ENCODE data around the gene MN1.
A peak's percentile ranks its signal among the peaks of the same experiment; 100 is the strongest.

Gene MN1

DNA sequence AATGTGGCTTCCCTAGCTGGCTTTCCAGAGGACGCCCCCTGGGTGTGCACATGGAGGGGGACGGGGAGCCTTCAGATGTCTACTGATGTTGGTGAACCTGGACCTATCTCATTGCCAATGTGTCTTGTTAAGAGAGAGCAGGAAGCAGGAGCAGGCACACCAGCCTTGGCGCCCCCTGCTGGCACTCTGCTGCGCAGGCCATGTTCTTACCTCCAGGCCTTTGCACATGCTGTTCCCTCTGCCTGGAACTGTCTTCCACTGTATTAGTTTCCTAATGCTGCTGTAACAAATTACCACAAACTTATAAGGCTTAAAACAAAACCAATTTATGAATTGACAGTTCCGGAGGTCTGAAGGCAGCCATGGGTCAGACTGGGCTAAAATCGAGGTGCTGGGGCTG, 23.6 kb upstream of the MN1 start:
- peak; percentile 7 for DNase-seq

DNA sequence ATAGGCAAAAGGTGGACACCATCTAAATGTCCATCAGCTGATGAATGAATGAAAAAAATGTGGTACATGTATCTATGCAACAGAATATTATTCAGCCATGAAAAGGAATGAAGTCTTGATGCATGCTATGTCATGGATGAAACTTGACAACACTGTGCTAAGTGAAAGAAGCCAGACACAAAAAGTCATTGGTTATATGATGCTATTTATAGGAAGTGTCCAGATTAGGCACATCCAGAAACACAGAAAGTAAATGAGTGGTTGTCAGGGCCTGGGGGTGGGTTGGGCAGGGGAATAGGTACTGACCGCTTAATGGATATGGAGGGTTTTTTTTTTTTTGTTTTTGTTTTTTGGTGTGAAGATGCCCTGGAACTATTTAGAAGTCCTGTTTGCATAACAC, 21.7 kb upstream of the MN1 start:
- DNase-seq, result no peak

DNA sequence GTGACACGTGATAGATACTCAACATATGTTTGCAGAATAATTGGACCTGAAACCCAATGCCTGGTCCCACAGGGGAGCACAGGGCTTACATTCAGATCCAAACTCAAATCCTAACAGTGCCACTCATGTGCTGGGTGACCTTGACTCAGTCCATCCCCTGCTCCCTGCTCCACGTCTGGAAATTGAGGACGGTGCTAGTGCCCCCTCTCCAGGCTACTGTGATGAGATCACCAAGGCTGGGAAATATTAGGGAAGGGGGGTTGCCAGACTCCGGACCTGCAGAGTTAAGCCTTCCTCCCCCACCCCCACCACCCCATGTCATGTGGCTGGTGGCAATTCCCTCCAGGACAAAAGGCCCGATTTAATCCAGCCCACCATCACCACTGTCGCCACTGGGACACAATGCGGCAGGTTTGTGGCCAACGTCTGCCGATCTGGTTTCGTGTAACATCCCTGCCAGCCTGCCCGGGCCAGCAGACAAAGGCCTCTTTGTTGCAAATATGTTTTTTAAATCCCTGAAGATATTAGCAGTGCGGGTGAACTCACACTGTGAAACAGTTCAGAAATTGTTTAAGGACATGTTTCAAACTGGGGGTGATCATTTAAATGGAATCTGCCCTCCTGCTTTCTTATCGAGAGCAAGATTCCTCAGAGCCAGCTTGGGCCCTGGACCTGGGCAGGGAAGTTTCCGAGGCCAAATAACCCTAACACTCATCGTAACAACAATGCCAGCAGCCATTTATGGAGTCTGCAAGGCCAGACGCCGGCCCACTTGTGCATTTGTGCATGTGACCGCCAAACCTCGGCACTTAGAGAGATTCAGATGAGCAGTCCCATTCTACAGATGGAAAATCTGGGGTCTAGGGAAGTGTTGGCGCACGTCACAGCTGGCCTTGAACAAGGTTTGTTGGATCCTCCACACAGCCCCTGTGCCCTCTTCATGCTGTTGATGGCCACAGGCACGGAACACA, 19.6 kb upstream of the MN1 start:
- no peak for DNase-seq

DNA sequence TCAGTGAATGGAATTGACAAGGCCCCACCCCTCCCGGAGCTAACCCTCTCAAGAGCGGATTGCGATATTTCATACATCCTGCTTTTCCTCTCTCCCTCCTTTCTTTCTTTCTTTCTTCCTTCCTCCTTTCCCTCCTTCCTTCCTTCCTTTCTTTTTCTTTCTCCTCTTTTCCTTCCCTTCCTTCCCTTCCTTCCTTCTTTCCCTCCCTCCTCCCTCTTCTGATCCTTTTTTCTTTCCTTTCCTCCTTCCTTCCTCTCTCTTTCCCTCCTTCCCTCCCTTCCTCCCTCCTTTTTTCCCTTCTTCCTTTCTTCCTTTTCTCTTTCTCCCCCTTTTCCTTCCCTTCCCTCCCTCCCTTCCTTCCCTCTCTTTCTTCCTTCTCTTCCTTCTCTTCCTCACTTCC, 15.0 kb upstream of the MN1 start:
- DNase-seq, result no peak

DNA sequence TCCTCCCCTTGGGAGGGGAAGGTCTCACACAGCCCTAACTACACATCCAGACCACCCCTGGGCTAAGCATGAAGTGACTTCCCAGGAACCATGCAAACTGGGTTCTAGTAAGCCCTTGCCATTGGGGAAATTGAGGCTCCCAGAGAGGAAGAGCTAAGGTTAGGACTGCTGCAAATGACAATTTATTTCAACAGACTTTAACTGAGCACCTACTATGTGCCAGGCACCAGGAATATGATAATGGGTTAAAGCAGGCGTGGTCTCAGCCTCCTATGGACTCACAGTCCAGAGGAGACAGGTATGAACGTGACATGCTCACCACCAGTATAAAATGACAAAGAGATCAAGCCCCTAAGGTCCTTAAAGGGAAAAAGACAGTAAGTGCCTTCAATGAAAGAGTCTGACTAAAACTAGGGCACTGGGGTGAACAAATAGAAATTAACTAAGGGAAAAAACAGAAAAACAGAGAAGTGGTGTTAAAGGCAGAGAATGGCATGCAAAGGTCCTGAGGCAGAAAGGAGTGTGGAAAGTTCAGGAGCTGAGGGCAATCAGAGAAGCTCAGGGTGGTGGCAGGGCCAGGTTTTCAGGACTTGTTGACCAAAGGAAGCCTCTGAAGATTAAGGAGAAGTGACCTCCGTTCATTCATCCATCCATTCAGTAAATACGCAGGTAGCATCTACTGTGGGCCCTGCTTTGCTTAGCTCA, 14.4 kb upstream of the MN1 start:
- no peak for DNase-seq

DNA sequence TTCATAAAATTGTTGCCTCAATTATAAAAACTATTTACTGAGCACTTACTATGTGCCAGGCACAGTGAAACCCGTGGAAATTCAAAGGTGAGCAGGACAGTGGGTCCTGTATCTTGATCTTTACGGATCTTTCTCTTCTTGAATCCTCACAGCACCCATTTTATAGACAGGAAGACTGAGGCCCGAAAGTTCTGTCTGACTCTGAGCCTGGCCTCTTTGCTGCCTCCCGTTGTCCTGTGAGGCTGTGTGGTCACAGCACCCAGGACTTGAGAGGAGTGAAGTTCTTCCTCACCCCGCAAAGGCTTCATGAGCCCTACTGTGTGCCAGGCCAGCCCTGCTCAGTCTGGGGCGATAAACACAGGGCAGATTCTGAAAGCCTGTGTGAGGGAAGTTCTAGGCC, 13.4 kb upstream of the MN1 start:
- DNase-seq, result no peak

DNA sequence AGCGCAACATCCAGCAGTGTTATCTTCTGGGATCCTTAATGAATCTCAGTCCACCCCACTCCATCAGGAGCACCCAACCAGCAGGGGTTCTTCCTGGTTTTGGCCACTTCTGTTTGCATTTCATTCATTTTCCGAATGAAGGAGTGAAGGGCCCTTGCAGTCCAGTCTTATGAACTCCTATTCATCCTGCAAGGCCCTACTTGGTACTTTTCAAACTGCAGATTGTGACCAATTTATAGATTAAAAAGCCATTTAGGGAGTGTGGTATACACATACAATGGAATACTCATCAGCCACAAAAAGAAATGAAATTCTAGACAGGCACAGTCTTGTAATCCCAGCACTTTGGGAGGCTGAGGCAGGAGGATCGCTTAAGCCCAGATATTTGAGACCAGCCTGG, 10.2 kb upstream of the MN1 start:
- no peak for DNase-seq

DNA sequence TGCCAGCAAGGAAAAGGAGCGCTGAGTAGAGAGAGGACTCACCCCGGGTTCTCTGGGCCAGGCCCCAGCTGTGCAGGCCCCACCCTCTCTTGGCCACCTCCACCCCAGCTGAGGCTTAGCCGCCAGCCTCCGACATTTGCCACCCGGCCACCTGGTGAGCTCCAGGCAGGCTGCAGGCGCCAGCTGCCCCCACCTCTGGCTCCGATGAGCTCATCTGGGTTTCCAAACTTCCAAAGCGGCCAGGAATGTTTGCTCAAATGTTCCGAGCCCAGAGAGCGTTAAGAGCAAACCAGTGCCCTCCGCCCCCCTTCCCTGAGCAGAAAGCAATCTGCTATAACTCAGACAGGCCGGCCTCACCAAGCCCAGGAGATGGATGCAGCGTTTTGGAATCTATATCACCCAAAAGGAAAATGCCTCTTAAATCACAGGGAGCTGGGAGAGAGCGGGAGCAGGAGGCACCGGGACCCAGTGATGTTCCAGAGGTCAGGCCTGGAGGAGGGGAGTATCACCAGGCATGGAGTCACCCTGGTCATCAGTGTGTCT, 9.1 kb upstream of the MN1 start:
- no peak for DNase-seq

DNA sequence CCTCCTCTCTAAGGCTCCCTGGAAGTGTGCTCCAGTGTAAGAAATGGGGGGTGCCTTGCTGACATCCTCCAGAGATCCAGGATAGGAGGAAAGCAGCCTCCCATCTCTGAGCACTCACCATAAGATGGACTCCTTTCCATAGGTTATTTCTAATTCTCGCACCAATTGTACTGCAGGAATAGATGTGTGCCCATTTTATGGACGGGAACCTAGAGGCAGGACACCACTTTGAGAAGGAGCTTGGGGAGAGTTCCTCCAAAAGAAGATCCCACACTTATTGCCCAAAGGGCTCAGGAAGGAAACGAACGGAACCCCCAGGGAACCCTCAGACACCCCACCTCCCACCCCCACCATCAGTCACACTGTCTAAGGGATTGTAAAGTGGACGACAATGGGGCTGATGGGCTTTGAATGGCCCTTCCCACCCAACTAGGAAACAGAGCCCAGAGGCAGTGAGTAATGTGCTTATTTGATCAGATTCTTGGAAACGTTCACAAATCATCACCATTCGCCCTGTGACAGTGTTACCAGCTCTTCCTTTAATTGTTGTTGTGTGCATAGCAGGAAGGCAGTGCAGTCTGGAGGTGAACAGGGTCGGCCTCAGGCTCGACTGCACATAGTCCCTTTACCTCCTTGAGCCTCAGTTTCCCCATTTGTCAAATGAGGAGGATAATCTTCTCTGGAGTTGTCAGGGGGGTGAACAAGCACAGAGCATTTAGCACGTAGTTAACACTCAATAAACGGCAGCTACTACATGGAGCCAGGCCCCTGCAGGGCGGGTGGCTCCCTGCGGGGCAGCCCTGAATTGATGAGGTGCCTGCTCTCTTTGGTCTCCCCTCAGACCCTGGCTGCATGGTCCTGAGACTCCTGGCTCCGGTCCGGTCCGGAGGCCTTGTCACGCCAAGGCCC, 8.4 kb upstream of the MN1 start:
- no peak for DNase-seq

DNA sequence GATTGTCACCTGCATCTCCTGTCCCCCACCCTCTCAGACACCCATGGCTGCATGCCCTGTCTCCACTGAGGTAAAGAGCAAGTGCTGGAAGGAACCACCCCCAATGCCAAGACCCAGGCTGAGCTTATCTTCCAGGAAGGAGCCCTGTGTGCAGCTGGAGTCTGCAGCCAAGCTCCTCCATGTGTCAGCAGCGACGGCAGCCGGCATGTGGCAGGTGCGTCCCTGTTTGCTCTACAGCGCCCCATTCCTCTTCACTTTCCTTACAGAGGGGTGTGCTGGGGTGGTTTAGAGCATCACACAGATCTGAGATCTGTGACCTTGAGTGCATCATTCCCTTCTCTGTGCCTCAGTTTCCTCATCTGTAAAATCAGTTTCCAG, 7.7 kb upstream of the MN1 start:
- DNase-seq, result no peak

DNA sequence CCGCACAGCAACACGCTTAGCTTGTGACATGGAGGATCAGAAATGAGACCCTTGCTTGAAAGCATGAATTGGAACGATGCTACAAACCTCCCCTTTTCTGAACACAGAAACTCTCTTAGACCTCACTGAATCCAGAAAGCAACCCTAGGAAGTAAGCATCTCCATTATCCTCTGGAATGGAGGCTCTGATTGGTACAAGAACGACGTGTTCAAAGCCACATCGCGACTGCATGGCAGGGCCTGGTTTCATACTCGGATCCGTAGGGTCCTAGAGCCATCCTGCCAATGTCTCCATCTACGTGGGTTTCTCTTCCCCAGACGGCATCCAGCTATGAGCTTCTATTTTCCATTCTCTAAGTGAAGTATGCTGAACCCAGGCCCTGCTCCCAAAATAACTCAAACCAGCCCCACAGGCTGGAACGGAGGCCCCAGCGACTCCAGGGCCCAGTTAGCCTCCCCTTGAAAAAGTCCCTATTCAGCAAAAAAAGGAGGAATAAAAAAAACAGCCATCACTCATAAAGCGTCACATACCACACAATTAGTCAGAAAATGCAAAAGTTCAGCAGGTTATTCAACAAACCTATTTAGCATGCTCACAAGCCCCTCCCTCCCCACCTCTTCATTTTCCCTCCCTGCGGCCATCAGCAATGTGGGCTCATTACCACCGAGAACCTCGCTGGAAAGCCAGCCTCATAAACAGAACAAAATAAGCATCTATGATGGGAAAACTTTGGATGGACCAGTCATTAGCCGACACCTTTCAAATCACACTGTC, 7.1 kb upstream of the MN1 start:
- DNase-seq, result no peak

DNA sequence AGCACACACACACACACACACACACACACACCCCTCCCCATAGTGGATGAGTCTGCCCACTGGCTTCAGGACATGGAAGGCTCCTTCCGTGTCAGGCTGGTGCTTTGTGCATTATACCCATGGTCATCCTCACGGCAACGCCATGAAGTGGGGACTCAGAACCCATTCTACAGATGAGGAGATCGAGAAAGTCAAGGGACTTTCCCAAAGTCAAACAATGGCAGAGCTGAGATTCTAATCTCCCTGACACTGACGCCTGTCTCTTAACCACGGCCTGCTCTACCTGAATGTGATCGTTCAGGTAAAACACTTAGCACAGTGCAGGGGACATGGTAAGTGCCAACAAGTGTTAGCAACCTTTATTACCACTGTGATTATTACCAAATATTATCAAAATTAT, 4.3 kb upstream of the MN1 start:
- DNase-seq, result no peak

DNA sequence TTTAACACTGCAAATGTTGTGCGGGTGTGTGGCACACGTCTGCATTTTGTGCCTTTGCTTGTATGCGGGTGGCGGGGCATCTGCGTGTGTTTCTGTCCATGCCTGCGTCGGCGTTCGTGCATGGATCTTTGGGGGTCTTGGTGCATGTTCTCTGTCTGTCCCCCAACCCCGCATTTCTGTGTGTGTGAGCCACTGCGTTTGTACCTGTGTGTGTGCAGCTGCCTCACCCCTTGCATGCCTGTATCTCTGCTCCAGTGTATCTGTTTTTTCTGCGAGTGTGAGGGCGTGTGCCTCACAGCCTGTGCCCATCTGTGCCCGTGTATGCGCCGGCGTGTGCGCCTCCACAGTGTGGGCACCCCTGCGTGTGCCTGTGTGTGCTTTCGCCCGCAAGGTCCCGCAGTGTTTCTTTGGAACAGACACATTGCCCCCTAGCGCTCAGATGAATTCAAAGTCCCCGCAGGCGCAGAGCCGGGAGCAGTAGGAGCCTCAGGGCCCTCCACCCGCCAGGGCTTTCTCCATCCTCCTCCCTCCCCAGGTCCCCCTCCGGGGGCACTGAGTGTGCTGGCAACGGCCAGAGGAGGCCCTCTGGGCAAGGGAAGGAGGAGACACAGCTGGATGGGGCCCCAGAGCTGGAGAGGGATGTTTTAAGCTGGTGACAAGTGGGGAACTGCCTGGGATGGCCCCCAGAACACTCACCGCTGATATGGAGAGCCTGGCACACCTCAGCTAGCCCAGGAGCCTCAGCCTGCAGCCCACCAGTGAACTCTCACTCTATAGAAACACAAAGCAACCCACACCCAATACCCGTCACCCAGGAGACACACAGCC, 3.1 kb upstream of the MN1 start:
- peak; percentile 43 for DNase-seq

DNA sequence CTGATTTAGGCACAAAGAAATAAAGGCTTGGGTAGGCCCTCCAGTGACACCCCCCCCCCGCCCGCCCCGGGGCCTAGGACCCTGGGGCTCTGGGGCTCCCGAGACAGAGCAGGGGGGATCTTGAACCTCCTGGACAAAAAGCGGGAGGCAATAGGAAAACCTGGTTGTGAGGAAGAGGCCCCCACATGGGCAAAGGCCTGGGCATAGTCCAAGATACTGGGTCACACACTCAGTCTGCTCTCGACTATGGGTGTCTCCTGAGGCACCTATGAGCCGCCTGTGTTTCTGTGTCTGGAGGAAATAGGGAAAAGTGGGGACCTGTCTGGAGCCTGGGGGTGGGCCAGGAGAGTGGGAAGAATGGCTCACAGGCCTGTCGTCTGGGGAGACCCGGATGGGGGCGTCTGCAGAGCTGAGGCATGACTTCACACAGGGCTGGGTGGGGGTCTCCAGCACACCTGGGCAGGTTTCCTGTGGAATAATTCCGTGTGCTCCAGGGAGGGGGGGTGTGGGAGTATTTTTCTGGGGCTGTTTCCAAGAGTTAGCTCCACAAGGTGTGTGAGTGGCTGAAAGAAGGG, 2.4 kb upstream of the MN1 start:
- no peak for DNase-seq

DNA sequence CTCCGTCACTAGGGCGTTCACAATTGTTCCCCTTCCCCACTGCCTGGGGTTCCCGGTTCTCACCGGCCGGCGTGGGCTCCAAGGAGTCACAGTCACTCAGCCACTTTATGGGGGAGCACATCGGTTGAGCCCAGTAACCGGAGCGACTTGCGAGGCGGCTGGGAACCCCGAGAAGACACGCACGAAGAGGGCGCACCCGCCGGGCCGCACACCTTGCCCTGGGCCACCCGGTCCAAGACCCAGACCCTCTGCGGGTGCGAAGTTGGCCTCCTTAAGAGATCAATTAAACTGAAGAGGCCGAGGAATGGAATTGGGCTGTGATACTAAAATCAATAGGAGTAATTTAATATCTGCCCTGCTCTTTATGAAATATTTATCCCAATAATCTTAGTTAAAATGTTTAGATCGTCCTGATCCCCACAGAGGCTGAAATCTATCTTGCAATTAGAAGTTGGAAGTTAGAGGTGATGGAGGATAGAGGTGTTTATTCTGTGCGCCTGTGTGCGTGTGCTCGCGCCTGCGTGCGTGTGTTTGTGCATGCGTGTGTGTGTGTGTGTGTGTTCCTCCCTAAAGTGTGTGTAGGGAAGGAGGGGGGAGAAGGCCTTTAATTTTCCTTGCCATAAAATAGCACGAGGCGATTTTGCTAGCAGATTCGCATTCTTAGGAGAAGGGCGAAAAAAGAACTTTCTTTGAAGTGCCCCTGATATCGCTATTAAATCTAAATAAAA, 954 bp upstream of the MN1 start:
- DNase-seq, result no peak

DNA sequence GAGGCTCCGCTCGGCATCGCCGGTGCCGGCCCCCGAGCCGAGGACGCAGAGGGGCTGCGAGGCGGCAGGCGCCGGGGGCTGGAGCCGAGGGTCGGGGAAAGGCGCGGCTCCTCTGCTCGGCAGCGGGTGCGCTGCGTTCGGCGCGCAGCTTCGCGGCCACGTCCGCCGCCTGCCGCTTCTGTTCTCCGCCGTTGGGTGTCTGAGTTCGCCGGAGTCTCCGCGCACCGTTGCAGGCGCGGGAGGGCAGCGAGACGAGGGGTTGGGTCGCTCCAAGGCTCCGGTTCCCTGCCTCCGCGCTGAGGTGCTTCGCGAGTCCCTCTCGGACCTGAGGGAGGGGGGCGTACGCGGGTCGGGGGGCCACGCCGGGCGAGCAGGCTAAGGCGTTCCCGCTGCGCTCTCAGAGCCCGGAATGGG, 347 bp downstream of the MN1 start:
- DNase-seq, result peak; percentile 32

DNA sequence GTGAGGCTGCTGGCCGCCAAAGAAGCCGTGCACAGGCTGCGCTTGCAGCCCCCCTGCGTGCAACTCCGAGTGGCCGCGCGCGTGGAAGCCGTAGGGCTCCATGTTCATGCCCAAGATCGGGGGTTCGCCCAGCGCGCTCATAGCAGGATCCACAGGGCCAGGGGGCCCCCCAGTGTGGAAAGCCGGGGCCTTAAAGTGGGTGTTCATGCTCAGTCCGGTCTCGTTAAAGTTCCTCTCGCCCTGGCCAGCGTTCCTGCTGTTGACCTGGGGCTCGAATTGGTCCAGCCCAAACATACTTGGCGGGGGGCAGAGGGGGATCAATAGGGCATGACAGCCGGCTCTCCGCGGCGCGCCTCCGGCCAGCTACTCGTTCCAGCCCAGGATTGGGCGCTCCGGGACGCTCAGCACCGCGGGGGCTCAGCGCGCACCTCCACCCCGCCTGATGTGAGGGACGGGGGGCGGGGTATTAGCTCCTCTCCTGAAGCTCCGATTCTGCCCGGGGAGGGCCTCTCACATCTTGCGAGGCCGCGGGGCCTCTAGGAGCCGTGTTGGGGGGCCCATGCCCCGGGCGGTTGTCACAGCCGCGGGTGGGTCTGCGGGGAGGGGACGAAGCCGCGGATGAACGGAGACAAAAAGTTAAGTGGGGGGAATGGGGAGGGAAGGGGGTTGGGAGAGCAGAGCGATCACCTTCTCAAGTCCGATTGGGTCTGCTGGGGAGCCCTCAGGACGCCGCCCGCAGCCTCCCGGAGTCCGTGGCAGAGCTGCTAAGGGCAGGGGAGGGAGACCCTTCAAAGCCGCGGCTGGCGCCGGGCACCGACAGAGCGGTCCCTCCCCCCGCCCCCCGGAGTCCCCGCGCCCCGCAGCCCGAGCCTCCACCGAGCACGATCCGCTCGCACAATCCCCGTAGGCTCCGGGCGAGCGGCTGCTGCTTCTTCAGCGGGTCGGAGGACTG, 1.0 kb downstream of the MN1 start:
- DNase-seq, result no peak

DNA sequence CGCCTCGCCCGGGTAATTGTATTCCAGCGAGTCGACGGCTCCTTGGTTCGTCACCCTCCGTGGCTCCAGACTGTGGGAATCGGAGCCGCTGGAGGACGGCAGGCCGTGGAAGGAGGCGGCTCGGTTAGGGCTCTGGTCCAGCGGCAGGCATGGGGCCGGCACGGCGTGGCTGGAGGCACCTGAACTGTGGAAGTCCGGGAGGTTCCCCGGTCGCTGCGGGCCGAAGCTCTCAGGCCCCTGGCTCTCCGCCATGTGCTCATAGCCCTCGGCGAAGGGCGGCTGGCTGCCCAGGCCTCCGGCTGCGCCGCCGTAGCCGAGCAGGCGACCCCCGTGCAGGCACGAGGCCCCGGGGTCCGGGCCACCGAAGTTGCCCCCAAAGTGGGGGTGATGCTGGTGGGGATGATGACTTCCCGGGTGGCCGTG, 1.7 kb downstream of the MN1 start:
- DNase-seq, result no peak

All from stimulated activated CD4-positive, alpha-beta T cell treated with anti-CD3 and anti-CD28 coated beads, Interleukin-12 subunit alpha, Interleukin-12 subunit beta, amount 100 ng/mL, for 4 hours (primary cell).